Lower leg skin (tissue), 3 donors: ENCODE results near the gene ATP5IF1.

ENCODE experiments used
- CTCF ChIP-seq, 3 donors: fragments of 450-650 bp; IDR thresholded peaks; one replicate each; pipeline ENCODE4 v1.5.1; 2016; ENCODE audit warnings: antibody characterized with exemption in 3 of 3, mild to moderate bottlenecking in 3 of 3, moderate library complexity in 2 of 3
- POLR2A ChIP-seq, 2 donors: fragments of 450-650 bp; IDR thresholded peaks; one replicate each; pipeline ENCODE4 v1.6.1; 2016 to 2017; ENCODE audit warnings: antibody characterized with exemption in 2 of 2, mild to moderate bottlenecking in 1 of 2, moderate library complexity in 1 of 2

GRCh38 chr1:28267633-28268032 is 31.7 kb downstream of the ATP5IF1 start:
- TF ChIP-seq CTCF (IDR thresholded peaks at IDR 0.05) = no peak
- TF ChIP-seq POLR2A (IDR thresholded peaks at IDR 0.05) = no peak
